ENCODE data around the gene SPATA46.

DNA sequence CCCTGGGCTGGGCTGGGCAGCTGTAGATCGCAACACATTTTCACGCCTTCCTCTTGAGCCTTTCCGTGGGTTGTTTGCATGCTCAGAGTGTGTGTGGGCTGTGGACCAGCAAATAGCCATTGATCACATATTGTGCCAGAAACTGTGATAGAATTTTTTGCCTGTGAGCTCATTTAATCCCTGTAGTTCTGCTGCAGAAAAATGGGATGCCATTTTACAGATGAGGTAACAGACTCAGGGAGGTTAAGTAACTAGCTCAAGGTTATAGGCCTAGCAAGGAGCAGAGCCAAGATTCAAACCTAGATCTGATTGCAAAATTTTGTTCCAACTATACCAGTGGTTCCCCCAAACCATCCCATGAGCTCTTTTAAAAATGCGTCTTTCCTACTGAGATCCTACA, 10.5 kb downstream of the SPATA46 start:
- TF ChIP-seq, protein P1, sequence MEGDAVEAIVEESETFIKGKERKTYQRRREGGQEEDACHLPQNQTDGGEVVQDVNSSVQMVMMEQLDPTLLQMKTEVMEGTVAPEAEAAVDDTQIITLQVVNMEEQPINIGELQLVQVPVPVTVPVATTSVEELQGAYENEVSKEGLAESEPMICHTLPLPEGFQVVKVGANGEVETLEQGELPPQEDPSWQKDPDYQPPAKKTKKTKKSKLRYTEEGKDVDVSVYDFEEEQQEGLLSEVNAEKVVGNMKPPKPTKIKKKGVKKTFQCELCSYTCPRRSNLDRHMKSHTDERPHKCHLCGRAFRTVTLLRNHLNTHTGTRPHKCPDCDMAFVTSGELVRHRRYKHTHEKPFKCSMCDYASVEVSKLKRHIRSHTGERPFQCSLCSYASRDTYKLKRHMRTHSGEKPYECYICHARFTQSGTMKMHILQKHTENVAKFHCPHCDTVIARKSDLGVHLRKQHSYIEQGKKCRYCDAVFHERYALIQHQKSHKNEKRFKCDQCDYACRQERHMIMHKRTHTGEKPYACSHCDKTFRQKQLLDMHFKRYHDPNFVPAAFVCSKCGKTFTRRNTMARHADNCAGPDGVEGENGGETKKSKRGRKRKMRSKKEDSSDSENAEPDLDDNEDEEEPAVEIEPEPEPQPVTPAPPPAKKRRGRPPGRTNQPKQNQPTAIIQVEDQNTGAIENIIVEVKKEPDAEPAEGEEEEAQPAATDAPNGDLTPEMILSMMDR (optimal IDR thresholded peaks at IDR 0.05 in 1 of 3, IDR thresholded peaks at IDR 0.05 in 1 of 3, conservative IDR thresholded peaks at IDR 0.05 in 1 of 3; ENCODE audit: extremely low read depth in 1 of 3, insufficient read depth in 2 of 3, low read length in 3 of 3): no peak
- TF ChIP-seq EZH2 (IDR thresholded peaks at IDR 0.05; ENCODE audit: low read length): no peak

Measured in keratinocyte (primary cell).